ENCODE data around the gene AFP.
"Not testable (repeated sequence)": the region's sequence is repeated elsewhere in the genome, so short reads cannot be mapped to it uniquely, and the experiment has no call there.

The AFP gene

GRCh38 chr4:73435984-73436383, at the start of gene AFP:
AFP (plus strand) TSS chr4:73436221; CDS start chr4:73436263, 42 bp downstream.
- DNase-seq, result no peak

- no peak for DNase-seq
These were observed 48.5 kb upstream of the AFP start for GRCh38 chr4:73387552-73387951.

GRCh38 chr4:73388887-73389286, 47.1 kb upstream of the AFP start:
- no peak for DNase-seq

- not testable (repeated sequence) for DNase-seq
These were observed 46.4 kb upstream of the AFP start for GRCh38 chr4:73389663-73390062.

- DNase-seq, result no peak
These were observed 44.2 kb upstream of the AFP start for GRCh38 chr4:73391774-73392173.

GRCh38 chr4:73392936-73393335, 43.1 kb upstream of the AFP start:
- no peak for DNase-seq

GRCh38 chr4:73396304-73396703, 39.7 kb upstream of the AFP start:
- DNase-seq, result no peak

- DNase-seq, result no peak
These were observed 38.7 kb upstream of the AFP start for GRCh38 chr4:73396993-73397972.

- DNase-seq, result no peak
These were observed 34.6 kb upstream of the AFP start for GRCh38 chr4:73401412-73401811.

GRCh38 chr4:73404042-73404441, 32.0 kb upstream of the AFP start, which contains the start of gene ALB:
ALB (plus strand) TSS chr4:73404287; CDS start chr4:73404328, 41 bp downstream.
- DNase-seq, result no peak

- no peak for DNase-seq
These were observed 31.6 kb upstream of the AFP start for GRCh38 chr4:73404457-73404856.

- DNase-seq, result no peak
These were observed 30.9 kb upstream of the AFP start for GRCh38 chr4:73405138-73405537.

GRCh38 chr4:73406548-73406875, 29.5 kb upstream of the AFP start:
- no peak for DNase-seq

GRCh38 chr4:73407227-73407673, 28.8 kb upstream of the AFP start:
- no peak for DNase-seq

GRCh38 chr4:73408181-73408867, 27.7 kb upstream of the AFP start:
- no peak for DNase-seq

- DNase-seq, result no peak
These were observed 26.8 kb upstream of the AFP start for GRCh38 chr4:73409012-73409862.

GRCh38 chr4:73409978-73410548, 26.0 kb upstream of the AFP start:
- DNase-seq, result no peak

GRCh38 chr4:73410916-73411730, 24.9 kb upstream of the AFP start:
- DNase-seq, result no peak

- no peak for DNase-seq
These were observed 24.1 kb upstream of the AFP start for GRCh38 chr4:73411731-73412414.

- DNase-seq, result no peak
These were observed 22.7 kb upstream of the AFP start for GRCh38 chr4:73413294-73413755.

- no peak for DNase-seq
These were observed 21.1 kb upstream of the AFP start for GRCh38 chr4:73414936-73415271.

All from DMS79 (cell line).